Liver (tissue), 3 donors: ENCODE measurements around the gene BAHCC1.

Source experiments
- CTCF ChIP-seq: fragments of 150-350 bp; IDR thresholded peaks from 2 replicates; pipeline ENCODE4 v1.5.1; 2017; ENCODE audit warnings: improper control_type of control experiment, low read depth, low read length; ENCODE audit not compliant: missing input control
- HNF4G ChIP-seq: IDR thresholded peaks from 2 replicates; pipeline ENCODE4 v1.6.1; 2016; ENCODE audit warnings: antibody characterized with exemption
- JUND ChIP-seq, 2 donors: IDR thresholded peaks; 2 replicates each; pipeline ENCODE4 v1.6.1; 2016; ENCODE audit warnings: antibody characterized with exemption in 2 of 2
- TAF1 ChIP-seq: conservative IDR thresholded peaks from 2 replicates; pipeline ENCODE4 v1.6.1; 2016; ENCODE audit warnings: antibody characterized with exemption, mild to moderate bottlenecking
- TF ChIP-seq, protein P1 (sequence below): IDR thresholded peaks from 2 replicates; pipeline ENCODE4 v1.6.1; 2016; ENCODE audit warnings: antibody characterized with exemption
- donor health status: healthy.
- donor health status: healthy.

DNA sequence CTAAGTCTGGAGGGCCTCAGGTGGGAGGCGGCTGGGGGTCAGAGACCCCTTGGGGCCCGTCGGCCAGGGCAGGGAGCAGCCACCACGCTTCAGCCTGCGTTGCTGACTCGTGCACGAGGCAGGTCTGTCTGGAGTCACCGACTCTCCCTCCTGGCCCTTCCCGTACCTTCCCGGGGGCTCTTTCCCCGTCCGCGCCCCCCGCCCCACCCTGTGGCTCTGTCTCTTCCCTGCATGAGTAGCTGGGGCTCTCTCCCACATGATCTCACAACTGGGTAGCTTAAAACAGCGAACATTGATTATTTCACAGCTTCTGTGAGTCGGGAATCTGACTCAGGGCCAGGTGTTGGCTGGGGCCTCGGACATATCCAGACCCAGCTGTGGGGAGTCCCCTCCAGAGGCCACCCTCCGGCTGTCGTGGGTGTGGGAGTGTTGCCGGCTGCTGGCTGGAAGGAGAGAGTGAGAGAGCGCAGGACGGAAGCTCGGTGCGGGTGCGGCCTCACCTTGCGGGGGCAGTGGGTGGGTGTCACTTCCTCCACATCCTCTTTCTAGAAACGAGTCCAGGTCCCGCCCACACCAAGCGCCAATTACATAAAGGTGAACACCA, 17.3 kb downstream of the BAHCC1 start:
- no peak for TF ChIP-seq TAF1
- TF ChIP-seq CTCF, result no peak
- TF ChIP-seq, protein P1, sequence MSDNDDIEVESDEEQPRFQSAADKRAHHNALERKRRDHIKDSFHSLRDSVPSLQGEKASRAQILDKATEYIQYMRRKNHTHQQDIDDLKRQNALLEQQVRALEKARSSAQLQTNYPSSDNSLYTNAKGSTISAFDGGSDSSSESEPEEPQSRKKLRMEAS, result no peak
- TF ChIP-seq HNF4G, result no peak
- no peak for TF ChIP-seq JUND (IDR thresholded peaks at IDR 0.05)
